Hepatocyte (in vitro differentiated cells): ENCODE measurements around the gene SOX21. TPM values are rescaled to one million over a fixed set of nuclear protein-coding genes. Genes with fewer than 3 reads are reported as not detected.
A peak's percentile ranks its signal among the peaks of the same experiment; 100 is the strongest.

Experiments used
- DNase-seq: peaks from one replicate; pipeline ENCODE4 v3.0.0-alpha.2; 2016; ENCODE audit warnings: low spot score
- H2AFZ ChIP-seq: fragments of 200-600 bp; sonication (generic); 2 replicates; pipeline ENCODE4 v1.6.0; 2016; ENCODE audit warnings: antibody characterized with exemption, mild to moderate bottlenecking
- H3K27ac ChIP-seq: fragments of 200-600 bp; sonication (generic); 2 replicates; pipeline ENCODE4 v1.5.1; 2016; ENCODE audit warnings: mild to moderate bottlenecking
- H3K27me3 ChIP-seq: fragments of 200-600 bp; sonication (generic); 2 replicates; pipeline ENCODE4 v1.6.1; 2016
- H3K36me3 ChIP-seq: fragments of 200-600 bp; sonication (generic); replicated peaks from 2 replicates; pipeline ENCODE4 v1.5.1; 2016; ENCODE audit warnings: low read depth; ENCODE audit not compliant: insufficient read depth
- H3K4me1 ChIP-seq: fragments of 200-600 bp; sonication (generic); 2 replicates; pipeline ENCODE4 v1.5.1; 2016; ENCODE audit warnings: mild to moderate bottlenecking, moderate library complexity; ENCODE audit not compliant: insufficient read depth
- H3K4me2 ChIP-seq: fragments of 200-600 bp; sonication (generic); 2 replicates; pipeline ENCODE4 v1.6.0; 2016
- H3K4me3 ChIP-seq: fragments of 200-600 bp; sonication (generic); 2 replicates; pipeline ENCODE4 v1.5.1; 2016; ENCODE audit warnings: mild to moderate bottlenecking
- H3K79me2 ChIP-seq: fragments of 200-600 bp; sonication (generic); 2 replicates; pipeline ENCODE4 v1.6.0; 2017; ENCODE audit warnings: mild to moderate bottlenecking
- H3K9me2 ChIP-seq: fragments of 200-600 bp; sonication (generic); replicated peaks from 2 replicates; pipeline ENCODE4 v1.6.0; 2017; ENCODE audit warnings: mild to moderate bottlenecking; ENCODE audit not compliant: insufficient read depth
- H3K9me3 ChIP-seq: fragments of 200-600 bp; sonication (generic); 2 replicates; pipeline ENCODE4 v1.5.1; 2016; ENCODE audit warnings: low read depth, mild to moderate bottlenecking
- H4K20me1 ChIP-seq: fragments of 200-600 bp; sonication (generic); 2 replicates; pipeline ENCODE4 v1.6.0; 2016; ENCODE audit warnings: mild to moderate bottlenecking; ENCODE audit not compliant: insufficient read depth, poor library complexity, severe bottlenecking
- CTCF ChIP-seq: fragments of 200-600 bp; sonication (generic); IDR thresholded peaks from 2 replicates; pipeline ENCODE4 v1.5.1; 2016; ENCODE audit warnings: antibody characterized with exemption, mild to moderate bottlenecking; ENCODE audit not compliant: poor library complexity
- EZH2 ChIP-seq: fragments of 200-600 bp; sonication (generic); IDR thresholded peaks from 2 replicates; pipeline ENCODE4 v1.6.1; 2016; ENCODE audit warnings: antibody characterized with exemption, mild to moderate bottlenecking, borderline replicate concordance
- EZH2phosphoT487 ChIP-seq: fragments of 200-600 bp; sonication (generic); IDR thresholded peaks from one replicate; pipeline ENCODE4 v1.6.1; 2018; ENCODE audit warnings: antibody characterized with exemption, mild to moderate bottlenecking, low read depth, moderate library complexity; ENCODE audit not compliant: unreplicated experiment, severe bottlenecking
- WGBS: methylation state at CpG from one replicate; pipeline ENCODE4 v1.1.6; 2016; ENCODE audit warnings: low lambda C conversion rate; ENCODE audit errors: missing lambda C conversion rate; 5-methylcytosine and 5-hydroxymethylcytosine counted together
- polyA plus RNA-seq: library from polyadenylated mRNA; unstranded; fragments of >200 nt; fragmentation: Nextera tagmentation; extraction: Ambion mirVana; gene quantifications from 2 replicates; pipeline ENCODE4 v1.2.1, GENCODE V29; 2016
- total RNA-seq: library from RNA; depleted of rRNA; stranded (reverse); fragments of >200 nt; gene quantifications from 2 replicates; pipeline ENCODE4 v1.2.3, GENCODE V29; 2014

SOX21 gene
- total and polyA plus RNA-seq, 2 experiments from 2014 or later, result 0.65 to 0.90 TPM

- H3K36me3 ChIP-seq, result no peaks in the 10 kb centered on the region
- TF ChIP-seq CTCF, result no peak
- TF ChIP-seq EZH2, result no peak
- no peak for TF ChIP-seq EZH2phosphoT487
- no peak overlapping the region for H2AFZ ChIP-seq
- H3K79me2 ChIP-seq, result no peaks in the 10 kb centered on the region
- no peak overlapping the region for H3K4me2 ChIP-seq
- no peaks in the 10 kb centered on the region for H3K9me3 ChIP-seq
- no peaks in the 10 kb centered on the region for H3K9me2 ChIP-seq
- H3K27me3 ChIP-seq, result peaks cover 95% of the 10 kb centered on the region
- H4K20me1 ChIP-seq, result no peaks in the 10 kb centered on the region
- peaks cover 21% of the 10 kb centered on the region for H3K4me1 ChIP-seq
- H3K27ac ChIP-seq, result no peak overlapping the region
- DNase-seq, result no peak
- 8% methylated on average over 7 of the region's 7 CpGs for WGBS
- no peak overlapping the region for H3K4me3 ChIP-seq
Measured at GRCh38 chr13:94709001-94709834, 3.1 kb downstream of the SOX21 start.

GRCh38 chr13:94708031-94708859, 4.1 kb downstream of the SOX21 start:
- no peak overlapping the region for H2AFZ ChIP-seq
- H3K4me1 ChIP-seq, result peaks cover 21% of the 10 kb centered on the region
- H3K27me3 ChIP-seq, result peaks cover 95% of the 10 kb centered on the region
- H3K36me3 ChIP-seq, result no peaks in the 10 kb centered on the region
- no peaks in the 10 kb centered on the region for H3K9me3 ChIP-seq
- DNase-seq, result no peak
- peak overlapping the region; percentile 71 for H3K4me2 ChIP-seq
- H4K20me1 ChIP-seq, result no peaks in the 10 kb centered on the region
- 3% methylated on average over 25 of the region's 31 CpGs for WGBS
- TF ChIP-seq EZH2 (peak; percentile 60), EZH2phosphoT487 (no peak)
- H3K79me2 ChIP-seq, result no peaks in the 10 kb centered on the region
- H3K27ac ChIP-seq, result no peak overlapping the region
- no peak overlapping the region for H3K4me3 ChIP-seq
- no peaks in the 10 kb centered on the region for H3K9me2 ChIP-seq

- no peaks in the 10 kb centered on the region for H4K20me1 ChIP-seq
- peak; percentile 90 for TF ChIP-seq EZH2
- TF ChIP-seq EZH2phosphoT487, result peak; percentile 85
- no peak for TF ChIP-seq CTCF
- H3K4me3 ChIP-seq, result no peak overlapping the region
- H3K4me1 ChIP-seq, result peaks cover 20% of the 10 kb centered on the region
- no peaks in the 10 kb centered on the region for H3K36me3 ChIP-seq
- 1% methylated on average over 41 of the region's 41 CpGs for WGBS
- H3K79me2 ChIP-seq, result no peaks in the 10 kb centered on the region
- H3K4me2 ChIP-seq, result peak overlapping the region; percentile 71
- H3K9me3 ChIP-seq, result no peaks in the 10 kb centered on the region
- H3K27me3 ChIP-seq, result peaks cover 95% of the 10 kb centered on the region
- peak overlapping the region; percentile 40 for H2AFZ ChIP-seq
- H3K27ac ChIP-seq, result no peak overlapping the region
- no peaks in the 10 kb centered on the region for H3K9me2 ChIP-seq
- no peak for DNase-seq
Measured at GRCh38 chr13:94707400-94708021, 4.8 kb downstream of the SOX21 start.
